Measurements from ENCODE around the gene CYFIP2.

The CYFIP2 gene

GRCh38 chr5:157284458-157285212 is 18.7 kb downstream of the CYFIP2 start:
- Mint-ChIP-seq H3K27ac (no peak overlapping the region), H3K4me1 (peaks cover 5% of the 10 kb centered on the region), H3K9me3 (no peaks in the 10 kb centered on the region), H3K4me3 (no peak overlapping the region), H3K27me3 (ENCODE audit: low read depth, poor library complexity) (peaks cover 6% of the 10 kb centered on the region), H3K36me3 (ENCODE audit: low read depth) (peaks cover 5% of the 10 kb centered on the region)
- TF ChIP-seq CTCF (IDR thresholded peaks at IDR 0.05): no peak
- DNase-seq: no peak

- H3K36me3 Mint-ChIP-seq (ENCODE audit: low read depth): peaks cover 9% of the 10 kb centered on the region
- H3K4me1 Mint-ChIP-seq: peaks cover 5% of the 10 kb centered on the region
- peaks cover 6% of the 10 kb centered on the region for H3K27me3 Mint-ChIP-seq (ENCODE audit: low read depth, poor library complexity)
- no peak overlapping the region for H3K4me3 Mint-ChIP-seq
- no peak for DNase-seq
- H3K27ac Mint-ChIP-seq: no peak overlapping the region
- no peaks in the 10 kb centered on the region for H3K9me3 Mint-ChIP-seq
- TF ChIP-seq CTCF (IDR thresholded peaks at IDR 0.05): no peak
Observed at GRCh38 chr5:157285310-157286035, 19.6 kb downstream of the CYFIP2 start.

GRCh38 chr5:157286761-157287211 is 20.9 kb downstream of the CYFIP2 start:
- H3K27ac Mint-ChIP-seq: no peak overlapping the region
- no peak for TF ChIP-seq CTCF (IDR thresholded peaks at IDR 0.05)
- no peak for DNase-seq
- peaks cover 13% of the 10 kb centered on the region for H3K36me3 Mint-ChIP-seq (ENCODE audit: low read depth)
- H3K9me3 Mint-ChIP-seq: no peaks in the 10 kb centered on the region
- peaks cover 5% of the 10 kb centered on the region for H3K4me1 Mint-ChIP-seq
- H3K27me3 Mint-ChIP-seq (ENCODE audit: low read depth, poor library complexity): peaks cover 4% of the 10 kb centered on the region
- H3K4me3 Mint-ChIP-seq: no peak overlapping the region

- Mint-ChIP-seq H3K27me3 (ENCODE audit: low read depth, poor library complexity) (peaks cover 3% of the 10 kb centered on the region), H3K4me1 (peaks cover 5% of the 10 kb centered on the region), H3K36me3 (ENCODE audit: low read depth) (peaks cover 13% of the 10 kb centered on the region), H3K9me3 (no peaks in the 10 kb centered on the region), H3K27ac (no peak overlapping the region), H3K4me3 (no peak overlapping the region)
- DNase-seq: no peak
- no peak for TF ChIP-seq CTCF (IDR thresholded peaks at IDR 0.05)
Observed at GRCh38 chr5:157288405-157289163, 22.7 kb downstream of the CYFIP2 start.

GRCh38 chr5:157289164-157289819 is 23.4 kb downstream of the CYFIP2 start:
- H3K9me3 Mint-ChIP-seq: no peaks in the 10 kb centered on the region
- no peak for DNase-seq
- TF ChIP-seq CTCF (IDR thresholded peaks at IDR 0.05): no peak
- peaks cover 3% of the 10 kb centered on the region for H3K27me3 Mint-ChIP-seq (ENCODE audit: low read depth, poor library complexity)
- H3K27ac Mint-ChIP-seq: no peak overlapping the region
- no peak overlapping the region for H3K4me3 Mint-ChIP-seq
- H3K36me3 Mint-ChIP-seq (ENCODE audit: low read depth): peaks cover 13% of the 10 kb centered on the region
- H3K4me1 Mint-ChIP-seq: peaks cover 5% of the 10 kb centered on the region
